Tibial artery (tissue), 4 donors: ENCODE data around the gene MYO3B.

Source experiments
- DNase-seq, 2 donors: peaks; one replicate each; pipeline ENCODE4 v3.0.0-alpha.2; 2019
- H3K27ac ChIP-seq, 2 donors: fragments of 200-600 bp; sonication (generic) in 1 of 2; 1 replicate in 1 of 2; 2 replicates in 1 of 2; pipeline ENCODE4 v1.5.1; 2018 to 2019; ENCODE audit warnings: mild to moderate bottlenecking in 1 of 2
- H3K27me3 ChIP-seq, 2 donors: fragments of 200-600 bp; sonication (generic) in 1 of 2; one replicate each; pipeline versions ENCODE4 v1.5.1 to v1.6.0; 2016 to 2019
- H3K36me3 ChIP-seq, 3 donors: fragments of 200-600 bp; sonication (generic) in 2 of 3; one replicate each; pipeline ENCODE4 v1.5.1; 2016 to 2019; ENCODE audit warnings: mild to moderate bottlenecking in 2 of 3
- H3K4me1 ChIP-seq, 4 donors: fragments of 200-600 bp; sonication (generic) in 2 of 4; 1 replicate in 3 of 4; 2 replicates in 1 of 4; pipeline ENCODE4 v1.5.1; 2016 to 2019
- H3K4me3 ChIP-seq, 2 donors: fragments of 200-600 bp; sonication (generic) in 1 of 2; 1 replicate in 1 of 2; 2 replicates in 1 of 2; pipeline ENCODE4 v1.5.1; 2018 to 2019; ENCODE audit warnings: mild to moderate bottlenecking in 2 of 2
- H3K9me3 ChIP-seq, 3 donors: fragments of 200-600 bp; sonication (generic) in 1 of 3; one replicate each; pipeline ENCODE4 v1.5.1; 2016 to 2019
- intact Hi-C: fragments of 100-400 bp; cut with DNase I; formaldehyde crosslinking; loops from one replicate; pipeline ENCODE4 v1.15.0; 2023; ENCODE audit warnings: low total_unique reads
- TF ChIP-seq, protein P1 (sequence below), 2 experiments: fragments of 200-600 bp in 1 of 2; fragments of 450-650 bp in 1 of 2; IDR thresholded peaks; one replicate each; pipeline ENCODE4 v1.5.1; 2017 to 2019; ENCODE audit warnings: antibody characterized with exemption in 2 of 2, mild to moderate bottlenecking in 1 of 2, moderate library complexity in 1 of 2

The MYO3B gene

DNA sequence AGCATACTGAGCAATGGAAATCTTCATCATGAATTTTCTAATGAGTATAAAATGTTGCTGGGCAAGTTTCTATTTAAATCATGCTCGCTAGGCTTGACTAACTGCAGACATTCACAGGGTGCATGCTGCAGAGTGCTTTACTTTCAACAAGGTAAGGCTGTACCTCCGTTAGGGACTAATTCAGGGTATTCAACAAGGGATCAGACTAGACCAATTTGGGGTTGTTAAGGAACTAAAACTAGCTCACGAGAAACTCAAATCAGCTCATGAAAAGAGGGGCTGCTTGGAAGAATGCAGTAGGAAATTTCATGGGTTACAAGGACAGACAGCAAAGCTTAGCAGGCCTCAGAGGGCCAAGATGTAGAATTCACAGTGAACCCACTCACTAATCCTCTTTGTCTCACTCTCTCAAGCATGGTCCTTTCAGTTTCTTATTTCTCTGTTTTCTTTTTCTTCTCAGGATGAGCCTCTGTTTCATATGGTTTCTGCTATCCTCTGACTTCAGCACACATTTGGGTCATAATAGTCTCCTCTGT, 2.2 kb downstream of the MYO3B start:
- intact Hi-C loops, result no loop called here
- peaks cover 0 to 1% (median 0%) of the 10 kb centered on the region in 3 donors for H3K9me3 ChIP-seq
- no peaks in the 10 kb centered on the region for H3K4me1 ChIP-seq
- TF ChIP-seq, protein P1, sequence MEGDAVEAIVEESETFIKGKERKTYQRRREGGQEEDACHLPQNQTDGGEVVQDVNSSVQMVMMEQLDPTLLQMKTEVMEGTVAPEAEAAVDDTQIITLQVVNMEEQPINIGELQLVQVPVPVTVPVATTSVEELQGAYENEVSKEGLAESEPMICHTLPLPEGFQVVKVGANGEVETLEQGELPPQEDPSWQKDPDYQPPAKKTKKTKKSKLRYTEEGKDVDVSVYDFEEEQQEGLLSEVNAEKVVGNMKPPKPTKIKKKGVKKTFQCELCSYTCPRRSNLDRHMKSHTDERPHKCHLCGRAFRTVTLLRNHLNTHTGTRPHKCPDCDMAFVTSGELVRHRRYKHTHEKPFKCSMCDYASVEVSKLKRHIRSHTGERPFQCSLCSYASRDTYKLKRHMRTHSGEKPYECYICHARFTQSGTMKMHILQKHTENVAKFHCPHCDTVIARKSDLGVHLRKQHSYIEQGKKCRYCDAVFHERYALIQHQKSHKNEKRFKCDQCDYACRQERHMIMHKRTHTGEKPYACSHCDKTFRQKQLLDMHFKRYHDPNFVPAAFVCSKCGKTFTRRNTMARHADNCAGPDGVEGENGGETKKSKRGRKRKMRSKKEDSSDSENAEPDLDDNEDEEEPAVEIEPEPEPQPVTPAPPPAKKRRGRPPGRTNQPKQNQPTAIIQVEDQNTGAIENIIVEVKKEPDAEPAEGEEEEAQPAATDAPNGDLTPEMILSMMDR (IDR thresholded peaks at IDR 0.05), result no peak
- no peaks in the 10 kb centered on the region for H3K36me3 ChIP-seq
- H3K4me3 ChIP-seq, result no peak overlapping the region
- no peaks in the 10 kb centered on the region for H3K27me3 ChIP-seq
- DNase-seq, result no peak
- no peak overlapping the region for H3K27ac ChIP-seq

DNA sequence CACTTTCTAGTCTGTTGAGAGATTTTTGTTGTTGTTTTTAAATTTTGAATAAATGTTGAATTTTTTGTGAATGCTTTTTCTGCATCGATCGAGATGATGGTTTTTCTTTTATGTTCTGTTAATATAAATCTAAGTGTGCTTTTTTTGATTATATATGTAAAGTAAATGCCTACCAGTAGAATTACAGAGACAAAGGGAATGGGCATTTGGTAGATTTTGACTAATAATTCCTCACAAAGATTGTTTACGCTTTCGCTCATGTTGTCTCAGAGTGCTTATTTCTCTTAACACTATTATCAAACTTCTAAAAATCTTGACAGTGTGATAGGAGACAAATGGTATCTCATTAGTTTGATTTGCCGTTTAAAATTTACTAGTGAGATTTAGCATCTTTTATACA, 3.7 kb downstream of the MYO3B start:
- Histone ChIP-seq H3K27me3 (no peaks in the 10 kb centered on the region), H3K9me3 (peaks cover 0 to 9% (median 8%) of the 10 kb centered on the region in 3 donors), H3K36me3 (no peaks in the 10 kb centered on the region), H3K4me3 (no peak overlapping the region), H3K4me1 (no peaks in the 10 kb centered on the region), H3K27ac (no peak overlapping the region)
- TF ChIP-seq, protein P1 (IDR thresholded peaks at IDR 0.05), result no peak
- intact Hi-C loops, result no loop called here
- DNase-seq, result no peak

DNA sequence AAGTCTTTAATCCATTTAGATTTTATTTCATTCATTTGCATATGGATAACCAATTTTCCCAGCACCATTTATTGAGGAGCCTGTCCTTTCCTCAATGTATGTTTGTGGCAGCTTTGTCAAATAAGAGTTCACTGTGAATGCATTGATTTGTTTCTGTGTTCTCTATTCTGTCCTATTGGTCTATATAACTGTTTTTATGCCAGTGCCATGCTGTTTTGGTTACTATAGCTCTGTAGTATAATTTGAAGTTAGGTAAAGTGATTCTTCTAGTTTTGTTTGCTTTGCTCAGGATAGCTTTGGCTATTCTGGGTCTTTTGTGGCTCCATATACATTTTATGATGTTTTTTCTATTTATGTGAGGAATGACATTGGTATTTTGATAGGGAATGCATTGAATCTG, 7.4 kb downstream of the MYO3B start:
- no peaks in the 10 kb centered on the region for H3K27me3 ChIP-seq
- TF ChIP-seq, protein P1 (IDR thresholded peaks at IDR 0.05), result no peak
- intact Hi-C loops, result no loop called here
- H3K4me3 ChIP-seq, result no peak overlapping the region
- peaks cover 0 to 16% (median 8%) of the 10 kb centered on the region in 3 donors for H3K9me3 ChIP-seq
- DNase-seq, result no peak
- H3K36me3 ChIP-seq, result no peaks in the 10 kb centered on the region
- H3K4me1 ChIP-seq, result no peaks in the 10 kb centered on the region
- no peak overlapping the region for H3K27ac ChIP-seq

DNA sequence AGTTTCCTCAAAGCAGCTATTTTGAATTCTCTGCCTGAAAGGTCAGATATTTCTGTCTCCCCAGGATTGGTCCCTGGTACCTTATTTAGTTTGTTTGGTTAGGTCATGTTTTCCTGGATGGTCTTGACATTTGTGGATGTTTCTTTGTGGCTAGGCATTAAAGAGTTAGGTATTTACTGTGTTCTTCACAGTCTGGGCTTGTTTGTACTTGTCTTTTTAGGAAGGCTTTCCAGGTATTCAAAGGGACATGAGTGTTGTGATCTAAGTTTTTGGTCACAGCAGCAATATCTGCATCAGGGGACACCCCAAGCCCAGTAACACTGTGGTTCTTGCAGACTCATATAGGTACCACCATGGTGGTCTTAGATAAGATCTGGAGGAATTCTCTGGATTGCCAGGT, 11.8 kb downstream of the MYO3B start:
- no peak for DNase-seq
- no peak overlapping the region for H3K4me3 ChIP-seq
- H3K36me3 ChIP-seq, result no peaks in the 10 kb centered on the region
- intact Hi-C loops, result no loop called here
- TF ChIP-seq, protein P1 (IDR thresholded peaks at IDR 0.05), result no peak
- H3K9me3 ChIP-seq, result peaks cover 0 to 16% (median 8%) of the 10 kb centered on the region in 3 donors
- no peak overlapping the region for H3K27ac ChIP-seq
- H3K4me1 ChIP-seq, result no peaks in the 10 kb centered on the region
- no peaks in the 10 kb centered on the region for H3K27me3 ChIP-seq

DNA sequence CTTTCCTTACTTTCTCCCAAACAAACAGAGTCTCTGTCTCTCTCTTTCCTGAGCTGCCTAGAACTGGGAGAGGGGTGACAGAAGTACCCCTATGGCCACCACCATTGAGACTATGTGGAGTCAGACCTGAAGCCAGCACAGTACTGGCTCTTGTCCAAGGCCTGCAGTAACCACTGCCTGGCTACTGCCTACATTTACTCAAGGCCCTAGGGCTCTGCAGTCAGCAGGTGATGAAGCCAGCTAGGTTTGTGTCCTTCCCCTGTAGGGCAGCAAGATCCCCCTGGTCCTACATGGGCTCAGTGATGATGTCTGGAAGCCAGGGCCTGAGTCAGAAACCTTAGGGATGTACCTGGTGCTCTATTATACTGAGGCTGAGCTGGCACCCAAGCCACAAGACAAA, 12.2 kb downstream of the MYO3B start:
- TF ChIP-seq, protein P1 (IDR thresholded peaks at IDR 0.05), result no peak
- H3K9me3 ChIP-seq, result peaks cover 0 to 16% (median 6%) of the 10 kb centered on the region in 3 donors
- no peaks in the 10 kb centered on the region for H3K27me3 ChIP-seq
- intact Hi-C loops, result no loop called here
- no peak for DNase-seq
- H3K36me3 ChIP-seq, result no peaks in the 10 kb centered on the region
- no peak overlapping the region for H3K4me3 ChIP-seq
- H3K27ac ChIP-seq, result no peak overlapping the region
- H3K4me1 ChIP-seq, result no peaks in the 10 kb centered on the region
